RKO (cell line): ENCODE results near the gene SPNS1.
A peak's percentile ranks its signal among the peaks of the same experiment; 100 is the strongest.

Experiments
- DNase-seq: peaks from one replicate; pipeline ENCODE4 v3.0.0-alpha.2; 2016; ENCODE audit warnings: low spot score

Gene SPNS1

GRCh38 chr16:29029168-29029994 is 54.8 kb downstream of the SPNS1 start:
- peak; percentile 81 for DNase-seq

GRCh38 chr16:29030086-29030840 is 55.7 kb downstream of the SPNS1 start:
- DNase-seq: no peak
